Measurements from ENCODE around the gene RBPJL.

Gene RBPJL

DNA sequence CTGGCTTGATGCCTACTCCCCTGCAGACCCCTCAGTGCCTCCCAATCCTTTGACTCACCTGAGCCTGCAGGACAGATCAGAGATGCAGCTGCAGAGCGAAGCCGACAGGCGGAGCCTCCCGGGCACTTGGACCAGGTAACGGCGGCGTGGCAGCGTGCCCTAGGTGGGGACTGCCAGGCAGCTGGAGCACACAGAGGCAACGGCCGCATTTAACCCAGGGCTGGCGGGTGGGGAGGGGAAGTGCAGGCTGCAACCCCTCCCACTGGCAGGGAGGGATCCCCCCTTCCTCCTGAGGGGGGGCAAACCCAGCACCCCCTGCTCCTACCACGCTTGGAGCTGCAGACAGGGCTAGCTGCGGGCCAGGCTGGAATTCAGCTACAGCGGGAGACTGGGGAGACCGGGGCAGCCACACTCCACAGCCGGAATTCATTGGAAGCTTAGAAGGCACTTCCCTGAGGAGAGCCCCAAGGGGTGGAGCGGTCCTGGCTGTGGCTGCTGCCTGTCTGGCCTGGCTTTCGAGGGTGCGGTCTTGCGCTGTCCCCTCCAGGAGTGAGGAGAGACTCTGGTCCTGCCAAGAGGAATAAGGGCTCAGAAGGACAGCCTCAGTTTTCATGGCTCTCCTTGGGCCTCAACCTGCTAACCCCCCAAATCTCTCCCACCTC is 1.6 kb downstream of the RBPJL start, which contains the start of gene MATN4:
Gene MATN4 (minus strand): TSS at position 183 of the 662 bp plus-strand sequence. CDS start 2,717 bp downstream, outside the sequence.
- no peak within 1 kb of the TSS for H3K4me3 ChIP-seq (replicated peaks; ENCODE audit: low read depth, low read length)
- no peak for DNase-seq (ENCODE audit: low read depth)
- TF ChIP-seq, protein P1, sequence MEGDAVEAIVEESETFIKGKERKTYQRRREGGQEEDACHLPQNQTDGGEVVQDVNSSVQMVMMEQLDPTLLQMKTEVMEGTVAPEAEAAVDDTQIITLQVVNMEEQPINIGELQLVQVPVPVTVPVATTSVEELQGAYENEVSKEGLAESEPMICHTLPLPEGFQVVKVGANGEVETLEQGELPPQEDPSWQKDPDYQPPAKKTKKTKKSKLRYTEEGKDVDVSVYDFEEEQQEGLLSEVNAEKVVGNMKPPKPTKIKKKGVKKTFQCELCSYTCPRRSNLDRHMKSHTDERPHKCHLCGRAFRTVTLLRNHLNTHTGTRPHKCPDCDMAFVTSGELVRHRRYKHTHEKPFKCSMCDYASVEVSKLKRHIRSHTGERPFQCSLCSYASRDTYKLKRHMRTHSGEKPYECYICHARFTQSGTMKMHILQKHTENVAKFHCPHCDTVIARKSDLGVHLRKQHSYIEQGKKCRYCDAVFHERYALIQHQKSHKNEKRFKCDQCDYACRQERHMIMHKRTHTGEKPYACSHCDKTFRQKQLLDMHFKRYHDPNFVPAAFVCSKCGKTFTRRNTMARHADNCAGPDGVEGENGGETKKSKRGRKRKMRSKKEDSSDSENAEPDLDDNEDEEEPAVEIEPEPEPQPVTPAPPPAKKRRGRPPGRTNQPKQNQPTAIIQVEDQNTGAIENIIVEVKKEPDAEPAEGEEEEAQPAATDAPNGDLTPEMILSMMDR (IDR thresholded peaks at IDR 0.05; ENCODE audit: low read length, missing control alignments), result no peak

DNA sequence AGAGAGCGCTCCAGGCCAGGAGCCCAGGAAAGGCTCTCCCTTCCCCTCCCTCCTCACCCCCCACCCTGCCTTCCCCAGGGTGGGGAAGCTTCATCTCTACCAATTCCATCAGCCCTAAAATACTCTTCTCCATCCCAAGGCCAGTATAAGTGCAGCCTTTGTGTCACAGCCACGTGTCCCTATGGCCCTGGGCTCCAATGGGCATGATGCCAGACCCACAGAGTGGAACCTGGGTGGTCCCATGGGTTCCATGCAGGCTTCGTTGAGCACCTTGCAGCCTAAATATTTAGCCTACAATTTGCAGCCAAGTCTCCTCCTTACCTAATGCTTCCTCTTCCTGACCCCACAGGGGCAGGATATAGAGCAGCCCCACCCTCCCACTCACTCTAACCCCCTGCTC is 2.4 kb downstream of the RBPJL start:
- DNase-seq (ENCODE audit: low read depth), result no peak
- H3K4me3 ChIP-seq (replicated peaks; ENCODE audit: low read depth, low read length), result no peak overlapping the region
- TF ChIP-seq, protein P1 (IDR thresholded peaks at IDR 0.05; ENCODE audit: low read length, missing control alignments), result no peak

DNA sequence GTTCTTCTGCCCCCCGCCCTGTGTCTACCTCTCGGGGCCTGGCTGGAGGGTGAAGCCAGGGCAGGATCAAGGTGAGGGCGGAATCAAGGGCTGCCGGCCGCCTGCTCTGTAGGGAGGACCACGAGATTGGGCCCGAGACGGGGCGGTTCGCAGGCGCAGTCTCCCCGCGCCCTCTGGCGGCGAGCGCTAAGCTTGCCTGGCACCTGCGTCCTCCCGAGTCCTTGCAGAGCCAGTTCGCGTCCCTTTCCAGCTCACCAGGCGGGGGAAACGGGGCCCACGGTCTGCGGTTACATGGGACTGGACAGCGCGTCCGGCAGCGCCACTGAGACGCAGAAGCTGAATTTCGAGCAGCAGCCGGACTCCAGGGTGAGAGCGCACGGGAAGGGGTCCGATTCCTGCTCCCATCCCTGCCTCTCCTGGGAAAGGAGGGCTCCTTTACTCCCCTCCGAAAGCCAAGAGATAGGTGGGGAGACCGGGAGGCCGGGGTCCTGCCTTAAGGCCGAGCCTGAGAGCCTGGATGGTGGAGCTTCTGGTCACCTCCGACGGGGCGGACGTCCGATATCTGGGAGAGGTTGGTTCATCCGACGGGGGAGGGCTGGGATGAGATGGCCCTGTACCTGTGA is 5.1 kb downstream of the RBPJL start:
- peak; percentile 60 for DNase-seq (ENCODE audit: low read depth)
- TF ChIP-seq, protein P1 (IDR thresholded peaks at IDR 0.05; ENCODE audit: low read length, missing control alignments), result peak; percentile 77
- no peak overlapping the region for H3K4me3 ChIP-seq (replicated peaks; ENCODE audit: low read depth, low read length)

DNA sequence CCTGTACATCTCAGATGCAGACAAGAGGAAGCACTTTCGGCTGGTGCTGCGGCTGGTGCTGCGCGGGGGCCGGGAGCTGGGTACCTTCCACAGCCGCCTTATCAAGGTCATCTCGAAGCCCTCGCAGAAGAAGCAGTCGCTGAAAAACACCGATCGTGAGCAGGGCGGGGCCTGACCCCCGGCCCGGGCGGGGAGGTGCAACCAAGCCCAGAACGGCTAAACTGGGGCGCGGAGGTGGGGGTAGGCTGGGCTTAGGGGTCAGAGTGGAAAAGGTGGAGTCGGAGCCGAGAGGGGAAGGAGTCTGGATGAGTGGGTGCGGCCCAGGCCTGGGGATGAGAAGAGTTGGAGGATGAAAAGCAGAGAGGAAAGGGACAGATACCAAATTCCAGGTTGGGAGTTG is 5.6 kb downstream of the RBPJL start:
- H3K4me3 ChIP-seq (replicated peaks; ENCODE audit: low read depth, low read length), result no peak overlapping the region
- no peak for DNase-seq (ENCODE audit: low read depth)
- TF ChIP-seq, protein P1 (IDR thresholded peaks at IDR 0.05; ENCODE audit: low read length, missing control alignments), result no peak

DNA sequence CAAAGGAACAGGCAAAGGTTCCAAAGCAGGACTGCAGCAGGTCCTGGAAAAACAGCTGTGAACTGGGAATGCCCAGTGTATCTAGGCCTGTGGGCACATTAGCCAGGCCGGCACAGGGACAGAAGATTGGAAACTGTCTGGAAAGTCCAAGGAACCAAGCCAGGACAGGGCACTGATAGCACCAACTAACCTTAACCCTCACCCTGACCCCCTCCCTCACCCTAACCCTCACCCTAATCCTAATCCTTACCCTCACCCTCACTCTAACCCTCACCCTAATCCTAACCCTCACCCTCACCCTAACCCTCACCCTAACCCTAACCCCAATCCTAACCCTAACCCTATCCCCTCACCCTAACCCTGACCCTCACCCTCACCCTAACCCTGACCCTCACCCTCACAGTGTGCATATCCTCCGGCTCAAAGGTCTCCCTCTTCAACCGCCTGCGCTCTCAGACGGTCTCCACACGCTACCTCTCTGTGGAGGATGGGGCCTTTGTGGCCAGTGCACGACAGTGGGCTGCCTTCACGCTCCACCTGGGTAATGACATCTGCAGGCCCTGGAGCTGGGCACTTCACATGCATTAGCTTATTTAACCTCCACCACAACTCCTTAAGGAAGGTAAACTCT is 6.5 kb downstream of the RBPJL start:
- H3K4me3 ChIP-seq (replicated peaks; ENCODE audit: low read depth, low read length), result no peak overlapping the region
- no peak for DNase-seq (ENCODE audit: low read depth)
- TF ChIP-seq, protein P1 (IDR thresholded peaks at IDR 0.05; ENCODE audit: low read length, missing control alignments), result no peak

DNA sequence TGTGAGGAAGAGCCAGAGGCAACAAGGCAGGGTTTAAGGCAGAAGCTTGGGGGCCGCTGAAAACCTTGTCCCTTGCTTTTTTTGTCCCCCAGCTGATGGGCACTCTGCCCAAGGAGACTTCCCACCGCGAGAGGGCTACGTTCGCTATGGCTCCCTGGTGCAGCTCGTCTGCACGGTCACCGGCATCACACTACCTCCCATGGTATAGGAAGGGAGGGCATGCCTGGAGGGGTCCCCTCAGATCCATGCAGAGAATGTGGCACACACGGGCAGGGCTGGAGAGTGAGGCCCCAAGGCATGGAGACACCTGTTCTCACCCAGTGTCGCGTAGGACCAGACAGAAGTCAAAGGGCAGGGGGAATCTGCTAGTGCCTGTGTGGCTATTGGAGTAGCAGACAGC is 7.3 kb downstream of the RBPJL start:
- DNase-seq (ENCODE audit: low read depth), result no peak
- TF ChIP-seq, protein P1 (IDR thresholded peaks at IDR 0.05; ENCODE audit: low read length, missing control alignments), result no peak
- H3K4me3 ChIP-seq (replicated peaks; ENCODE audit: low read depth, low read length), result no peak overlapping the region
